Measurements from ENCODE around the gene CPTP. TPM values are rescaled to one million over a fixed set of nuclear protein-coding genes. Genes with fewer than 3 reads are reported as not detected.

Gene CPTP
- total and polyA plus RNA-seq, 2 of the 13 experiments (the other 11 are each of a cell fraction or from before 2014, with no cell fraction given): 5.5 to 9.3 TPM

- TF ChIP-seq, protein P1, sequence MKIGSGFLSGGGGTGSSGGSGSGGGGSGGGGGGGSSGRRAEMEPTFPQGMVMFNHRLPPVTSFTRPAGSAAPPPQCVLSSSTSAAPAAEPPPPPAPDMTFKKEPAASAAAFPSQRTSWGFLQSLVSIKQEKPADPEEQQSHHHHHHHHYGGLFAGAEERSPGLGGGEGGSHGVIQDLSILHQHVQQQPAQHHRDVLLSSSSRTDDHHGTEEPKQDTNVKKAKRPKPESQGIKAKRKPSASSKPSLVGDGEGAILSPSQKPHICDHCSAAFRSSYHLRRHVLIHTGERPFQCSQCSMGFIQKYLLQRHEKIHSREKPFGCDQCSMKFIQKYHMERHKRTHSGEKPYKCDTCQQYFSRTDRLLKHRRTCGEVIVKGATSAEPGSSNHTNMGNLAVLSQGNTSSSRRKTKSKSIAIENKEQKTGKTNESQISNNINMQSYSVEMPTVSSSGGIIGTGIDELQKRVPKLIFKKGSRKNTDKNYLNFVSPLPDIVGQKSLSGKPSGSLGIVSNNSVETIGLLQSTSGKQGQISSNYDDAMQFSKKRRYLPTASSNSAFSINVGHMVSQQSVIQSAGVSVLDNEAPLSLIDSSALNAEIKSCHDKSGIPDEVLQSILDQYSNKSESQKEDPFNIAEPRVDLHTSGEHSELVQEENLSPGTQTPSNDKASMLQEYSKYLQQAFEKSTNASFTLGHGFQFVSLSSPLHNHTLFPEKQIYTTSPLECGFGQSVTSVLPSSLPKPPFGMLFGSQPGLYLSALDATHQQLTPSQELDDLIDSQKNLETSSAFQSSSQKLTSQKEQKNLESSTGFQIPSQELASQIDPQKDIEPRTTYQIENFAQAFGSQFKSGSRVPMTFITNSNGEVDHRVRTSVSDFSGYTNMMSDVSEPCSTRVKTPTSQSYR (CRISPR knock-in tag; IDR thresholded peaks at IDR 0.05; ENCODE audit: borderline replicate concordance): no peak
- TF ChIP-seq ZNF263 (CRISPR knock-in tag; IDR thresholded peaks at IDR 0.05) (no peak), SMARCC2 (IDR thresholded peaks at IDR 0.05) (no peak), SRSF9 (IDR thresholded peaks at IDR 0.05; ENCODE audit: borderline replicate concordance, insufficient read depth, low read depth, low read length, poor library complexity, severe bottlenecking) (no peak), ATAD3A (CRISPR knock-in tag; IDR thresholded peaks at IDR 0.05) (no peak), ZNF441 (CRISPR knock-in tag; IDR thresholded peaks at IDR 0.05; ENCODE audit: borderline replicate concordance) (no peak), NCOA1 (CRISPR knock-in tag; IDR thresholded peaks at IDR 0.05) (no peak), RBAK (CRISPR knock-in tag; IDR thresholded peaks at IDR 0.05) (no peak), ZNF616 (CRISPR knock-in tag; IDR thresholded peaks at IDR 0.05; ENCODE audit: low read depth) (no peak), KAT8 (CRISPR knock-in tag; IDR thresholded peaks at IDR 0.05) (no peak), ZNF33B (CRISPR knock-in tag; IDR thresholded peaks at IDR 0.05) (no peak), ZFY (CRISPR knock-in tag; IDR thresholded peaks at IDR 0.05) (0 out of 2 replicates have a peak, but pooled peaks have one; percentile 10), MXD4 (CRISPR knock-in tag; IDR thresholded peaks at IDR 0.05) (no peak), MXD3 (CRISPR knock-in tag; IDR thresholded peaks at IDR 0.05) (no peak)
- TF ChIP-seq, protein P2, sequence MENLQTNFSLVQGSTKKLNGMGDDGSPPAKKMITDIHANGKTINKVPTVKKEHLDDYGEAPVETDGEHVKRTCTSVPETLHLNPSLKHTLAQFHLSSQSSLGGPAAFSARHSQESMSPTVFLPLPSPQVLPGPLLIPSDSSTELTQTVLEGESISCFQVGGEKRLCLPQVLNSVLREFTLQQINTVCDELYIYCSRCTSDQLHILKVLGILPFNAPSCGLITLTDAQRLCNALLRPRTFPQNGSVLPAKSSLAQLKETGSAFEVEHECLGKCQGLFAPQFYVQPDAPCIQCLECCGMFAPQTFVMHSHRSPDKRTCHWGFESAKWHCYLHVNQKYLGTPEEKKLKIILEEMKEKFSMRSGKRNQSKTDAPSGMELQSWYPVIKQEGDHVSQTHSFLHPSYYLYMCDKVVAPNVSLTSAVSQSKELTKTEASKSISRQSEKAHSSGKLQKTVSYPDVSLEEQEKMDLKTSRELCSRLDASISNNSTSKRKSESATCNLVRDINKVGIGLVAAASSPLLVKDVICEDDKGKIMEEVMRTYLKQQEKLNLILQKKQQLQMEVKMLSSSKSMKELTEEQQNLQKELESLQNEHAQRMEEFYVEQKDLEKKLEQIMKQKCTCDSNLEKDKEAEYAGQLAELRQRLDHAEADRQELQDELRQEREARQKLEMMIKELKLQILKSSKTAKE (CRISPR knock-in tag; IDR thresholded peaks at IDR 0.05; ENCODE audit: borderline replicate concordance): no peak
- TF ChIP-seq, protein P3, sequence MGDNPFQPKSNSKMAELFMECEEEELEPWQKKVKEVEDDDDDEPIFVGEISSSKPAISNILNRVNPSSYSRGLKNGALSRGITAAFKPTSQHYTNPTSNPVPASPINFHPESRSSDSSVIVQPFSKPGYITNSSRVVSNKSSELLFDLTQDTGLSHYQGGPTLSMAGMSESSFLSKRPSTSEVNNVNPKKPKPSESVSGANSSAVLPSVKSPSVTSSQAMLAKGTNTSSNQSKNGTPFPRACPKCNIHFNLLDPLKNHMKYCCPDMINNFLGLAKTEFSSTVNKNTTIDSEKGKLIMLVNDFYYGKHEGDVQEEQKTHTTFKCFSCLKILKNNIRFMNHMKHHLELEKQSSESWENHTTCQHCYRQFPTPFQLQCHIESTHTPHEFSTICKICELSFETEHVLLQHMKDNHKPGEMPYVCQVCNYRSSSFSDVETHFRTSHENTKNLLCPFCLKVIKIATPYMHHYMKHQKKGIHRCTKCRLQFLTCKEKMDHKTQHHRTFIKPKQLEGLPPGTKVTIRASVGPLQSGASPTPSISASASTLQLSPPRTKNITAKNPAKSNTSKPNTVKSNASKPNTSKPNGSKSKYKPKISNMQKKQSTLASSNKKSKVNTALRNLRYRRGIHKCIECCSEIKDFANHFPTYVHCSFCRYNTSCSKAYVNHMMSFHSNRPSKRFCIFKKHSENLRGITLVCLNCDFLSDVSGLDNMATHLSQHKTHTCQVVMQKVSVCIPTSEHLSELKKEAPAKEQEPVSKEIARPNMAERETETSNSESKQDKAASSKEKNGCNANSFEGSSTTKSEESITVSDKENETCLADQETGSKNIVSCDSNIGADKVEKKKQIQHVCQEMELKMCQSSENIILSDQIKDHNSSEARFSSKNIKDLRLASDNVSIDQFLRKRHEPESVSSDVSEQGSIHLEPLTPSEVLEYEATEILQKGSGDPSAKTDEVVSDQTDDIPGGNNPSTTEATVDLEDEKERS (CRISPR knock-in tag; IDR thresholded peaks at IDR 0.05): no peak
Measured at GRCh38 chr1:1348420-1349255, 24.0 kb downstream of the CPTP start (continued).
